H9 (cell line): ENCODE measurements around the gene VPS39. TPM values are rescaled to one million over a fixed set of nuclear protein-coding genes. Genes with fewer than 3 reads are reported as not detected.
A peak's percentile ranks its signal among the peaks of the same experiment; 100 is the strongest.

Experiments used
- DNase-seq: peaks from one replicate; pipeline ENCODE4 v3.0.0-alpha.2; 2017
- H2AFZ ChIP-seq: one replicate; pipeline ENCODE4 v1.6.1; 2013; ENCODE audit warnings: mild to moderate bottlenecking, low read length, control low read depth, moderate library complexity
- H2AK5ac ChIP-seq: 2 replicates; pipeline ENCODE4 v1.6.1; 2013; ENCODE audit warnings: low read length, control low read depth, mixed read lengths; ENCODE audit not compliant: insufficient read length
- H2BK120ac ChIP-seq: one replicate; pipeline ENCODE4 v1.6.1; 2013; ENCODE audit warnings: low read depth, mild to moderate bottlenecking, low read length, control low read depth, inconsistent platforms; ENCODE audit not compliant: poor library complexity, severe bottlenecking
- H2BK12ac ChIP-seq: 2 replicates; pipeline ENCODE4 v1.6.1; 2013; ENCODE audit warnings: low read length, control low read depth, mixed read lengths, low read depth; ENCODE audit not compliant: insufficient read length
- H2BK15ac ChIP-seq: 2 replicates; pipeline ENCODE4 v1.6.1; 2013; ENCODE audit warnings: low read depth, low read length, control low read depth
- H2BK20ac ChIP-seq: one replicate; pipeline ENCODE4 v1.6.1; 2013; ENCODE audit warnings: low read depth, mild to moderate bottlenecking, low read length, control low read depth, inconsistent platforms; ENCODE audit not compliant: poor library complexity, severe bottlenecking
- H2BK5ac ChIP-seq: 2 replicates; pipeline ENCODE4 v1.6.1; 2013; ENCODE audit warnings: low read length, control low read depth, mixed read lengths; ENCODE audit not compliant: insufficient read length
- H3K14ac ChIP-seq: 2 replicates; pipeline ENCODE4 v1.6.1; 2013; ENCODE audit warnings: low read length, control low read depth; ENCODE audit not compliant: insufficient read depth
- H3K18ac ChIP-seq: 2 replicates; pipeline ENCODE4 v1.6.1; 2013; ENCODE audit warnings: low read depth, mild to moderate bottlenecking, mixed read lengths, low read length, control low read depth; ENCODE audit not compliant: insufficient read length
- H3K23ac ChIP-seq: 2 replicates; pipeline ENCODE4 v1.6.1; 2013; ENCODE audit warnings: low read length, control low read depth, mixed read lengths, low read depth; ENCODE audit not compliant: insufficient read length
- H3K23me2 ChIP-seq: 2 replicates; pipeline ENCODE4 v1.6.1; 2013; ENCODE audit warnings: low read depth, mild to moderate bottlenecking, mixed read lengths, low read length, control low read depth; ENCODE audit not compliant: insufficient read length, poor library complexity, severe bottlenecking
- H3K27ac ChIP-seq: 2 replicates; pipeline ENCODE4 v1.5.1; 2013; ENCODE audit warnings: low read length, control low read depth, mixed read lengths, low read depth; ENCODE audit not compliant: insufficient read length
- H3K27me3 ChIP-seq: 2 replicates; pipeline ENCODE4 v1.6.1; 2013; ENCODE audit warnings: low read length, control low read depth, inconsistent platforms; ENCODE audit not compliant: insufficient read depth
- H3K4ac ChIP-seq: 2 replicates; pipeline ENCODE4 v1.6.1; 2013; ENCODE audit warnings: low read depth, mild to moderate bottlenecking, control low read depth, inconsistent platforms, low read length, moderate library complexity
- H3K4me1 ChIP-seq: 2 replicates; pipeline ENCODE4 v1.6.1; 2013; ENCODE audit warnings: low read length, control low read depth, inconsistent platforms; ENCODE audit not compliant: insufficient read depth
- H3K4me2 ChIP-seq: 2 replicates; pipeline ENCODE4 v1.6.1; 2013; ENCODE audit warnings: low read length, control low read depth, mixed read lengths; ENCODE audit not compliant: insufficient read length, insufficient read depth
- H3K56ac ChIP-seq: 2 replicates; pipeline ENCODE4 v1.6.1; 2013; ENCODE audit warnings: low read depth, mild to moderate bottlenecking, mixed read lengths, low read length, control low read depth; ENCODE audit not compliant: insufficient read length
- H3K79me1 ChIP-seq: 2 replicates; pipeline ENCODE4 v1.6.1; 2013; ENCODE audit warnings: low read depth, mild to moderate bottlenecking, moderate library complexity, low read length, control low read depth, inconsistent platforms; ENCODE audit not compliant: insufficient read depth, poor library complexity, severe bottlenecking
- H3K79me2 ChIP-seq: 2 replicates; pipeline ENCODE4 v1.6.1; 2013; ENCODE audit warnings: low read length, control low read depth, inconsistent platforms; ENCODE audit not compliant: insufficient read depth
- H3K9ac ChIP-seq: 2 replicates; pipeline ENCODE4 v1.6.1; 2013; ENCODE audit warnings: low read length, control low read depth, mixed read lengths; ENCODE audit not compliant: insufficient read length; ENCODE audit errors: extremely low read depth
- H3K9me3 ChIP-seq: one replicate; pipeline ENCODE4 v1.6.1; 2013; ENCODE audit warnings: low read depth, low read length, inconsistent platforms; ENCODE audit not compliant: control insufficient read depth
- H3T11ph ChIP-seq: one replicate; pipeline ENCODE4 v1.6.1; 2013; ENCODE audit warnings: mild to moderate bottlenecking, low read length, control low read depth, inconsistent platforms
- H4K20me1 ChIP-seq: one replicate; pipeline ENCODE4 v1.6.1; 2013; ENCODE audit not compliant: control insufficient read depth, insufficient read length, insufficient read depth
- H4K5ac ChIP-seq: 2 replicates; pipeline ENCODE4 v1.6.1; 2013; ENCODE audit warnings: low read depth, mild to moderate bottlenecking, mixed read lengths, low read length, control low read depth; ENCODE audit not compliant: insufficient read length
- H4K8ac ChIP-seq: replicated peaks from 2 replicates; pipeline ENCODE4 v1.6.1; 2013; ENCODE audit warnings: low read length, control low read depth, mixed read lengths, low read depth; ENCODE audit not compliant: insufficient read length
- H4K91ac ChIP-seq: 2 replicates; pipeline ENCODE4 v1.6.1; 2013; ENCODE audit warnings: low read depth, mild to moderate bottlenecking, moderate library complexity, mixed read lengths, low read length, control low read depth; ENCODE audit not compliant: insufficient read length
- H3K27ac Mint-ChIP-seq, 3 experiments: 2 replicates in 2 of 3; 3 replicates in 1 of 3; pipeline ENCODE4 v1.8.0; 2020 to 2021; ENCODE audit warnings: mixed read lengths in 3 of 3, mild to moderate bottlenecking in 1 of 3, moderate library complexity in 1 of 3
- H3K27me3 Mint-ChIP-seq: 2 replicates; pipeline ENCODE4 v1.8.0; 2021; ENCODE audit warnings: low read depth, mild to moderate bottlenecking, moderate library complexity, mixed read lengths
- H3K36me3 Mint-ChIP-seq, 3 experiments: 2 replicates in 2 of 3; 3 replicates in 1 of 3; pipeline ENCODE4 v1.8.0; 2020 to 2021; ENCODE audit warnings: low read depth in 3 of 3, mixed read lengths in 3 of 3; ENCODE audit not compliant: insufficient read depth in 1 of 3
- H3K4me1 Mint-ChIP-seq, 2 experiments: 2 replicates each; pipeline ENCODE4 v1.8.0; 2020; ENCODE audit warnings: mixed read lengths in 2 of 2
- H3K4me3 Mint-ChIP-seq, 2 experiments: 2 replicates in 1 of 2; 3 replicates in 1 of 2; pipeline ENCODE4 v1.8.0; 2020 to 2021; ENCODE audit warnings: mild to moderate bottlenecking in 2 of 2, mixed read lengths in 2 of 2, moderate library complexity in 1 of 2
- H3K9me3 Mint-ChIP-seq, 2 experiments: 2 replicates in 1 of 2; 3 replicates in 1 of 2; pipeline ENCODE4 v1.8.0; 2020; ENCODE audit warnings: mild to moderate bottlenecking in 2 of 2, mixed read lengths in 2 of 2, moderate library complexity in 1 of 2
- CTCF ChIP-seq: fragments of 200-600 bp; sonication (generic); conservative IDR thresholded peaks from 3 replicates; pipeline ENCODE4 v1.8.0; 2021; ENCODE audit warnings: antibody characterized with exemption, mild to moderate bottlenecking
- WGBS: extraction: QIAGEN DNeasy Blood & Tissue Kit; methylation state at CpG from one replicate; pipeline ENCODE4 v1.1.7; 2013; ENCODE audit warnings: missing lambda C conversion rate, low lambda C conversion rate, mixed read lengths; ENCODE audit not compliant: insufficient read length; ENCODE audit errors: extremely low coverage; 5-methylcytosine and 5-hydroxymethylcytosine counted together
- total RNA-seq: library from RNA; stranded (reverse); gene quantifications from 2 replicates; pipeline ENCODE4 v1.2.1, GENCODE V29; 2021

Gene VPS39
- total RNA-seq, 1 experiment from 2014 or later, result 48.6 TPM

- Histone ChIP-seq H3K9me3 (no peaks in the 10 kb centered on the region), H2BK15ac (no peak overlapping the region), H3K4ac (no peak overlapping the region), H3K56ac (no peak overlapping the region), H2BK12ac (no peak overlapping the region), H3K9ac (no peak overlapping the region), H3K79me2 (no peaks in the 10 kb centered on the region), H4K91ac (no peak overlapping the region), H3K23me2 (no peaks in the 10 kb centered on the region), H3K79me1 (no peaks in the 10 kb centered on the region), H3T11ph (no peak overlapping the region), H4K8ac (no peak overlapping the region), H3K14ac (no peak overlapping the region; the same call in 1 of the 2 replicates), H3K18ac (no peak overlapping the region), H4K5ac (no peak overlapping the region), H4K20me1 (no peaks in the 10 kb centered on the region), H2BK5ac (no peak overlapping the region), H3K4me1 (no peaks in the 10 kb centered on the region), H3K23ac (no peak overlapping the region), H2BK20ac (no peak overlapping the region), H2AFZ (no peak overlapping the region), H3K27me3 (no peaks in the 10 kb centered on the region), H2BK120ac (no peak overlapping the region), H3K4me2 (no peak overlapping the region), H3K27ac (no peak overlapping the region), H2AK5ac (no peak overlapping the region)
- Mint-ChIP-seq H3K9me3 (no peaks in the 10 kb centered on the region), H3K4me1 (peaks cover 7 to 14% of the 10 kb centered on the region in 2 experiments), H3K36me3 (no peaks in the 10 kb centered on the region), H3K27ac (peak overlapping the region in 1 of 3 experiments; percentile 14; a peak in 1 of 7 replicates), H3K4me3 (no peak overlapping the region), H3K27me3 (no peaks in the 10 kb centered on the region)
- TF ChIP-seq CTCF, result no peak
- DNase-seq, result peak; percentile 27
- WGBS, result no CpG with 5 or more reads among the region's 8 CpGs
Measured at GRCh38 chr15:42130246-42130986, 77.7 kb downstream of the VPS39 start.
